HCT116 (cell line): ENCODE data around the gene DISP1. TPM values are rescaled to one million over a fixed set of nuclear protein-coding genes. Genes with fewer than 3 reads are reported as not detected.

ENCODE experiments used
- ATAC-seq: fragments of 200-7000 bp; cut with Tn5 transposase; 2 replicates; pipeline ENCODE4 v1.9.1; 2020; ENCODE audit warnings: mild to moderate bottlenecking, moderate library complexity
- BruUV-seq: library from RNA; stranded (reverse); fragments of 400-500 nt; replicated peaks from 2 replicates; lab custom pipeline; 2021; lab: Mats Ljungman, UMichigan
- CTCF ChIA-PET: fragments of 300-600 bp; sonication (Branson Sonifier 250); formaldehyde crosslinking; loops from one replicate; lab custom pipeline; 2021; ENCODE audit warnings: antibody characterized with exemption; lab: Charles Lee
- POLR2A ChIA-PET: fragments of 300-600, 350-600 bp; sonication (Branson Sonifier 250); formaldehyde crosslinking; loops from one replicate; lab custom pipeline; 2021; ENCODE audit warnings: antibody characterized with exemption; lab: Charles Lee
- RAD21 ChIA-PET, 2 experiments: fragments of 300-600 bp; sonication (Branson Sonifier 250); formaldehyde crosslinking; loops; one replicate each; lab custom pipeline; 2023; ENCODE audit warnings: low total read pairs in 2 of 2; ENCODE audit not compliant: uncharacterized antibody in 2 of 2, unreplicated experiment in 2 of 2, low non-redundant PET in 1 of 2; lab: Charles Lee
- DNase-seq: peaks from one replicate; pipeline ENCODE4 v3.0.0-alpha.2; 2010; ENCODE audit warnings: low read depth, low spot score
- H2AFZ ChIP-seq: fragments of 200-600 bp; shearing (Covaris generic), sonication (generic); 2 replicates; pipeline ENCODE4 v1.6.1; 2017; ENCODE audit warnings: low read depth, mixed run types, mixed read lengths, antibody characterized with exemption, low read length; ENCODE audit not compliant: poor library complexity, severe bottlenecking
- H3K27ac ChIP-seq: 2 replicates; pipeline ENCODE4 v1.5.1; 2012; ENCODE audit warnings: low read depth, low read length
- H3K27me3 ChIP-seq: fragments of 200-600 bp; sonication (generic); 2 replicates; pipeline ENCODE4 v1.6.1; 2016; ENCODE audit warnings: mixed run types, low read length, mixed read lengths; ENCODE audit not compliant: insufficient read depth
- H3K36me3 ChIP-seq, 2 experiments: fragments of 200-500 bp in 1 of 2; fragments of 200-600 bp in 1 of 2; sonication (Bioruptor generic) in 1 of 2; sonication (generic) in 1 of 2; 2 replicates each; pipeline versions ENCODE4 v1.5.1 to v1.6.1; 2014 to 2016; ENCODE audit warnings: low read length in 2 of 2, inconsistent platforms in 1 of 2, mixed read lengths in 1 of 2, mixed run types in 1 of 2; ENCODE audit not compliant: insufficient read depth in 2 of 2, control insufficient read depth in 1 of 2
- H3K4me1 ChIP-seq, 2 experiments: fragments of 200-600 bp in 1 of 2; sonication (generic) in 1 of 2; 2 replicates each; pipeline versions ENCODE4 v1.5.1 to v1.6.1; 2012 to 2017; ENCODE audit warnings: low read length in 2 of 2, inconsistent platforms in 1 of 2, mild to moderate bottlenecking in 1 of 2, mixed read lengths in 1 of 2, mixed run types in 1 of 2, moderate library complexity in 1 of 2; ENCODE audit not compliant: insufficient read depth in 2 of 2, control insufficient read depth in 1 of 2
- H3K4me2 ChIP-seq: fragments of 200-600 bp; sonication (generic); 2 replicates; pipeline ENCODE4 v1.6.1; 2017; ENCODE audit warnings: mixed run types, low read length, mixed read lengths
- H3K4me3 ChIP-seq, 2 experiments: fragments of 200-600 bp in 1 of 2; sonication (generic) in 1 of 2; replicated peaks in 1 of 2; 2 replicates each; pipeline ENCODE4 v1.5.1; 2011 to 2016; ENCODE audit warnings: low read length in 2 of 2, control low read depth in 1 of 2, low read depth in 1 of 2, mild to moderate bottlenecking in 1 of 2, mixed read lengths in 1 of 2, mixed run types in 1 of 2
- H3K79me2 ChIP-seq: fragments of 200-600 bp; sonication (generic); 2 replicates; pipeline ENCODE4 v1.6.1; 2017; ENCODE audit warnings: mild to moderate bottlenecking, mixed run types, low read length, moderate library complexity, mixed read lengths; ENCODE audit not compliant: insufficient read depth
- H3K9ac ChIP-seq: fragments of 200-600 bp; sonication (generic); 2 replicates; pipeline ENCODE4 v1.6.1; 2016; ENCODE audit warnings: low read length, mixed read lengths
- H3K9me2 ChIP-seq: fragments of 200-600 bp; sonication (generic), shearing (Covaris generic); 2 replicates; pipeline ENCODE4 v1.6.1; 2017; ENCODE audit warnings: mixed run types, mild to moderate bottlenecking, moderate library complexity; ENCODE audit not compliant: insufficient read depth
- H3K9me3 ChIP-seq, 2 experiments: fragments of 200-500 bp in 1 of 2; fragments of 200-600 bp in 1 of 2; sonication (Bioruptor generic) in 1 of 2; sonication (generic) in 1 of 2; 2 replicates each; pipeline ENCODE4 v1.6.1; 2014 to 2017; ENCODE audit warnings: low read length in 2 of 2, mixed read lengths in 2 of 2, inconsistent platforms in 1 of 2, low read depth in 1 of 2, mild to moderate bottlenecking in 1 of 2, mixed run types in 1 of 2, moderate library complexity in 1 of 2; ENCODE audit not compliant: control insufficient read depth in 1 of 2, insufficient read depth in 1 of 2
- H4K20me1 ChIP-seq: fragments of 200-600 bp; sonication (generic), shearing (Covaris generic); 2 replicates; pipeline ENCODE4 v1.6.1; 2017; ENCODE audit warnings: mixed run types, mild to moderate bottlenecking, moderate library complexity; ENCODE audit not compliant: insufficient read depth
- CBX3 ChIP-seq: IDR thresholded peaks from 2 replicates; pipeline ENCODE4 v1.6.1; 2012; ENCODE audit warnings: low read depth
- CEBPB ChIP-seq: IDR thresholded peaks from 2 replicates; pipeline ENCODE4 v1.6.1; 2012; ENCODE audit warnings: low read depth
- EGR1 ChIP-seq: IDR thresholded peaks from 2 replicates; pipeline ENCODE4 v1.6.1; 2012; ENCODE audit warnings: low read depth
- ELF1 ChIP-seq: IDR thresholded peaks from 2 replicates; pipeline ENCODE4 v1.6.1; 2012; ENCODE audit warnings: low read depth, borderline replicate concordance
- EZH2 ChIP-seq: fragments of 200-600 bp; sonication (generic); IDR thresholded peaks from 2 replicates; pipeline ENCODE4 v1.6.1; 2017; ENCODE audit warnings: antibody characterized with exemption, mixed run types
- EZH2phosphoT487 ChIP-seq: fragments of 200-600 bp; IDR thresholded peaks from 2 replicates; pipeline ENCODE4 v1.6.1; 2018; ENCODE audit warnings: antibody characterized with exemption, borderline replicate concordance
- JUND ChIP-seq: IDR thresholded peaks from 2 replicates; pipeline ENCODE4 v1.6.1; 2012
- POLR2A ChIP-seq: IDR thresholded peaks from 2 replicates; pipeline ENCODE4 v1.7.0; 2011; ENCODE audit warnings: borderline replicate concordance; ENCODE audit not compliant: insufficient read depth, insufficient read length; ENCODE audit errors: extremely low read depth
- POLR2AphosphoS5 ChIP-seq: IDR thresholded peaks from 2 replicates; pipeline ENCODE4 v1.6.1; 2011; ENCODE audit warnings: mild to moderate bottlenecking, low read depth, low read length, moderate library complexity
- RAD21 ChIP-seq: IDR thresholded peaks from 2 replicates; pipeline ENCODE4 v1.6.1; 2012; ENCODE audit warnings: low read depth, mild to moderate bottlenecking
- SIN3A ChIP-seq: IDR thresholded peaks from 2 replicates; pipeline ENCODE4 v1.6.1; 2012; ENCODE audit warnings: low read depth
- SP1 ChIP-seq: IDR thresholded peaks from 2 replicates; pipeline ENCODE4 v1.6.1; 2012; ENCODE audit warnings: low read depth
- TCF7L2 ChIP-seq: IDR thresholded peaks from 2 replicates; pipeline ENCODE4 v1.7.0; 2011; ENCODE audit warnings: borderline replicate concordance, inconsistent platforms; ENCODE audit not compliant: insufficient read depth, insufficient read length; ENCODE audit errors: extremely low read depth
- YY1 ChIP-seq: IDR thresholded peaks from 2 replicates; pipeline ENCODE4 v1.6.1; 2011; ENCODE audit warnings: low read length, low read depth, moderate library complexity, mild to moderate bottlenecking; ENCODE audit not compliant: insufficient replicate concordance; ENCODE audit errors: extremely low read depth
- ZFX ChIP-seq: fragments of 450-650 bp; IDR thresholded peaks from 2 replicates; pipeline ENCODE4 v1.6.1; 2017
- ZNF274 ChIP-seq: fragments of 200-500 bp; sonication (Bioruptor generic); IDR thresholded peaks from 2 replicates; pipeline ENCODE4 v1.6.1; 2014; ENCODE audit warnings: mild to moderate bottlenecking, low read depth, low read length, inconsistent platforms
- intact Hi-C: fragments of 100-400 bp; cut with micrococcal nuclease; formaldehyde crosslinking; loops from 2 replicates; pipeline ENCODE4 v1.10.0; 2022
- total RNA-seq: library from RNA; stranded (reverse); gene quantifications from one replicate; pipeline ENCODE4 v1.2.1, GENCODE V29; 2021; ENCODE audit not compliant: unreplicated experiment
- TF ChIP-seq, protein P1 (sequence below): IDR thresholded peaks from 2 replicates; pipeline ENCODE4 v1.6.1; 2012; ENCODE audit warnings: low read depth
- TF ChIP-seq, protein P2 (sequence below): IDR thresholded peaks from 2 replicates; pipeline ENCODE4 v1.6.1; 2012
- TF ChIP-seq, protein P3 (sequence below): IDR thresholded peaks from 2 replicates; pipeline ENCODE4 v1.6.1; 2011; ENCODE audit warnings: mild to moderate bottlenecking, low read length, moderate library complexity; ENCODE audit not compliant: insufficient replicate concordance; ENCODE audit errors: extremely low read depth
- TF ChIP-seq, protein P4 (sequence below): IDR thresholded peaks from 2 replicates; pipeline ENCODE4 v1.6.1; 2012
- TF ChIP-seq, protein P5 (sequence below), 3 experiments: fragments of 200-600 bp in 1 of 3; sonication (generic) in 1 of 3; IDR thresholded peaks in 2 of 3; conservative IDR thresholded peaks in 1 of 3; 2 replicates each; pipeline ENCODE4 v1.5.1; 2012 to 2017; ENCODE audit warnings: low read depth in 2 of 3, low read length in 2 of 3, antibody characterized with exemption in 1 of 3, borderline replicate concordance in 1 of 3, control low read depth in 1 of 3, mild to moderate bottlenecking in 1 of 3, mixed read lengths in 1 of 3, mixed run types in 1 of 3, moderate library complexity in 1 of 3; ENCODE audit not compliant: insufficient read depth in 1 of 3

DISP1 gene
- total RNA-seq, 1 experiment from 2014 or later = 4.2 TPM

DNA sequence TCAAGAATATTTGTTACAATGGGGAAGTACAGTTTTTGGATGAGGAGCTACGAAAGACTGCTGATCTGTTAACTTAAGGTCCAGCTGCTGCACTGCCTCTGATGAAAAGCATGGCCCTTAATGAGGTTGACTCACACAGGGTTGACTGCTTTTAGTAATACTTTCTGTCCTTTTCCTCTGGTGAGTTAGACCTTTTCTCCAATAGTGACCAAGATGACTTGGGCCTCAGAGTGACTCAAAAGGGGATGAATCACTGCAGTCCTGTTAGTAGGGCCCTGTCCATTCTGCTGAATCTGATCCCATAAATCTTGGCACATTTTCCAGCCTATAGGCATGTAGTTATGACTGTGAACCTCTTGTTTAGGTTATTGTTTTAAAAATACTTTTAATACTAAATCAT, 2.7 kb downstream of the DISP1 start:
- H3K36me3 ChIP-seq = no peaks in the 10 kb centered on the region
- POLR2A ChIA-PET = no interaction called here
- peaks cover 52% of the 10 kb centered on the region for H3K79me2 ChIP-seq
- no peaks in the 10 kb centered on the region for H3K9me2 ChIP-seq
- RAD21 ChIA-PET = no interaction called here
- H3K9me3 ChIP-seq = no peaks in the 10 kb centered on the region
- DNase-seq = peak; percentile 88
- intact Hi-C loops = no loop called here
- H3K9ac ChIP-seq = peak overlapping the region; percentile 15; the same call in 1 of the 2 replicates
- no TSS peak for BruUV-seq
- H3K4me1 ChIP-seq = peaks cover 20 to 44% of the 10 kb centered on the region in 2 experiments
- H3K27ac ChIP-seq = peak overlapping the region; percentile 47; the same call in 1 of the 2 replicates
- peak overlapping the region in 1 of 2 experiments; percentile 5; a peak in 1 of 4 replicates for H3K4me3 ChIP-seq
- no peaks in the 10 kb centered on the region for H4K20me1 ChIP-seq
- CTCF ChIA-PET = interaction anchor here (1.4 kb wide), 1 partner anchor 273 kb away, joined by 3 read pairs; no protein-coding TSS in a partner anchor
- peak overlapping the region; percentile 75 for H3K4me2 ChIP-seq
- peak; percentile 59 for ATAC-seq
- H3K27me3 ChIP-seq = no peaks in the 10 kb centered on the region
- no peak overlapping the region for H2AFZ ChIP-seq
- no peak for TF ChIP-seq POLR2A
- no peak for TF ChIP-seq ZNF274
- TF ChIP-seq, protein P1, sequence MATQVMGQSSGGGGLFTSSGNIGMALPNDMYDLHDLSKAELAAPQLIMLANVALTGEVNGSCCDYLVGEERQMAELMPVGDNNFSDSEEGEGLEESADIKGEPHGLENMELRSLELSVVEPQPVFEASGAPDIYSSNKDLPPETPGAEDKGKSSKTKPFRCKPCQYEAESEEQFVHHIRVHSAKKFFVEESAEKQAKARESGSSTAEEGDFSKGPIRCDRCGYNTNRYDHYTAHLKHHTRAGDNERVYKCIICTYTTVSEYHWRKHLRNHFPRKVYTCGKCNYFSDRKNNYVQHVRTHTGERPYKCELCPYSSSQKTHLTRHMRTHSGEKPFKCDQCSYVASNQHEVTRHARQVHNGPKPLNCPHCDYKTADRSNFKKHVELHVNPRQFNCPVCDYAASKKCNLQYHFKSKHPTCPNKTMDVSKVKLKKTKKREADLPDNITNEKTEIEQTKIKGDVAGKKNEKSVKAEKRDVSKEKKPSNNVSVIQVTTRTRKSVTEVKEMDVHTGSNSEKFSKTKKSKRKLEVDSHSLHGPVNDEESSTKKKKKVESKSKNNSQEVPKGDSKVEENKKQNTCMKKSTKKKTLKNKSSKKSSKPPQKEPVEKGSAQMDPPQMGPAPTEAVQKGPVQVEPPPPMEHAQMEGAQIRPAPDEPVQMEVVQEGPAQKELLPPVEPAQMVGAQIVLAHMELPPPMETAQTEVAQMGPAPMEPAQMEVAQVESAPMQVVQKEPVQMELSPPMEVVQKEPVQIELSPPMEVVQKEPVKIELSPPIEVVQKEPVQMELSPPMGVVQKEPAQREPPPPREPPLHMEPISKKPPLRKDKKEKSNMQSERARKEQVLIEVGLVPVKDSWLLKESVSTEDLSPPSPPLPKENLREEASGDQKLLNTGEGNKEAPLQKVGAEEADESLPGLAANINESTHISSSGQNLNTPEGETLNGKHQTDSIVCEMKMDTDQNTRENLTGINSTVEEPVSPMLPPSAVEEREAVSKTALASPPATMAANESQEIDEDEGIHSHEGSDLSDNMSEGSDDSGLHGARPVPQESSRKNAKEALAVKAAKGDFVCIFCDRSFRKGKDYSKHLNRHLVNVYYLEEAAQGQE = no peak
- TF ChIP-seq JUND = peak; percentile 95
- TF ChIP-seq CEBPB = peak; percentile 74
- peak; percentile 95 for TF ChIP-seq CBX3
- no peak for TF ChIP-seq ELF1
- peak; percentile 11 for TF ChIP-seq YY1
- TF ChIP-seq POLR2AphosphoS5 = peak; percentile 64; the same call in 1 of the 2 replicates
- 0 out of 2 replicates have a peak, but pooled peaks have one; percentile 31 for TF ChIP-seq EGR1
- TF ChIP-seq, protein P2, sequence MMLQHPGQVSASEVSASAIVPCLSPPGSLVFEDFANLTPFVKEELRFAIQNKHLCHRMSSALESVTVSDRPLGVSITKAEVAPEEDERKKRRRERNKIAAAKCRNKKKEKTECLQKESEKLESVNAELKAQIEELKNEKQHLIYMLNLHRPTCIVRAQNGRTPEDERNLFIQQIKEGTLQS = no peak; the same call in 1 of the 2 replicates
- no peak for TF ChIP-seq EZH2
- TF ChIP-seq, protein P3, sequence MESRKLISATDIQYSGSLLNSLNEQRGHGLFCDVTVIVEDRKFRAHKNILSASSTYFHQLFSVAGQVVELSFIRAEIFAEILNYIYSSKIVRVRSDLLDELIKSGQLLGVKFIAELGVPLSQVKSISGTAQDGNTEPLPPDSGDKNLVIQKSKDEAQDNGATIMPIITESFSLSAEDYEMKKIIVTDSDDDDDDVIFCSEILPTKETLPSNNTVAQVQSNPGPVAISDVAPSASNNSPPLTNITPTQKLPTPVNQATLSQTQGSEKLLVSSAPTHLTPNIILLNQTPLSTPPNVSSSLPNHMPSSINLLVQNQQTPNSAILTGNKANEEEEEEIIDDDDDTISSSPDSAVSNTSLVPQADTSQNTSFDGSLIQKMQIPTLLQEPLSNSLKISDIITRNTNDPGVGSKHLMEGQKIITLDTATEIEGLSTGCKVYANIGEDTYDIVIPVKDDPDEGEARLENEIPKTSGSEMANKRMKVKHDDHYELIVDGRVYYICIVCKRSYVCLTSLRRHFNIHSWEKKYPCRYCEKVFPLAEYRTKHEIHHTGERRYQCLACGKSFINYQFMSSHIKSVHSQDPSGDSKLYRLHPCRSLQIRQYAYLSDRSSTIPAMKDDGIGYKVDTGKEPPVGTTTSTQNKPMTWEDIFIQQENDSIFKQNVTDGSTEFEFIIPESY = no peak
- TF ChIP-seq TCF7L2 = no peak
- TF ChIP-seq RAD21 = no peak; the same call in 1 of the 2 replicates
- TF ChIP-seq SP1 = peak; percentile 85
- peak; percentile 54 for TF ChIP-seq SIN3A
- TF ChIP-seq, protein P4, sequence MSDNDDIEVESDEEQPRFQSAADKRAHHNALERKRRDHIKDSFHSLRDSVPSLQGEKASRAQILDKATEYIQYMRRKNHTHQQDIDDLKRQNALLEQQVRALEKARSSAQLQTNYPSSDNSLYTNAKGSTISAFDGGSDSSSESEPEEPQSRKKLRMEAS = peak; percentile 78
- TF ChIP-seq, protein P5, sequence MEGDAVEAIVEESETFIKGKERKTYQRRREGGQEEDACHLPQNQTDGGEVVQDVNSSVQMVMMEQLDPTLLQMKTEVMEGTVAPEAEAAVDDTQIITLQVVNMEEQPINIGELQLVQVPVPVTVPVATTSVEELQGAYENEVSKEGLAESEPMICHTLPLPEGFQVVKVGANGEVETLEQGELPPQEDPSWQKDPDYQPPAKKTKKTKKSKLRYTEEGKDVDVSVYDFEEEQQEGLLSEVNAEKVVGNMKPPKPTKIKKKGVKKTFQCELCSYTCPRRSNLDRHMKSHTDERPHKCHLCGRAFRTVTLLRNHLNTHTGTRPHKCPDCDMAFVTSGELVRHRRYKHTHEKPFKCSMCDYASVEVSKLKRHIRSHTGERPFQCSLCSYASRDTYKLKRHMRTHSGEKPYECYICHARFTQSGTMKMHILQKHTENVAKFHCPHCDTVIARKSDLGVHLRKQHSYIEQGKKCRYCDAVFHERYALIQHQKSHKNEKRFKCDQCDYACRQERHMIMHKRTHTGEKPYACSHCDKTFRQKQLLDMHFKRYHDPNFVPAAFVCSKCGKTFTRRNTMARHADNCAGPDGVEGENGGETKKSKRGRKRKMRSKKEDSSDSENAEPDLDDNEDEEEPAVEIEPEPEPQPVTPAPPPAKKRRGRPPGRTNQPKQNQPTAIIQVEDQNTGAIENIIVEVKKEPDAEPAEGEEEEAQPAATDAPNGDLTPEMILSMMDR (IDR thresholded peaks at IDR 0.05 in 2 of 3, conservative IDR thresholded peaks at IDR 0.05 in 1 of 3; ENCODE audit: borderline replicate concordance in 1 of 3, insufficient read depth in 1 of 3, low read depth in 2 of 3, low read length in 2 of 3) = no peak
- no peak for TF ChIP-seq EZH2phosphoT487
- no peak for TF ChIP-seq ZFX
